ENCODE data around the gene POC1B.

The POC1B gene

GRCh38 chr12:89384807-89385206, 141.0 kb downstream of the POC1B start:
- no peak for DNase-seq (ENCODE audit: low spot score)

- no peak for DNase-seq (ENCODE audit: low spot score)
These were observed 141.6 kb downstream of the POC1B start for GRCh38 chr12:89384050-89384758.

- DNase-seq (ENCODE audit: low spot score): no peak
These were observed 142.4 kb downstream of the POC1B start for GRCh38 chr12:89383235-89384049.

GRCh38 chr12:89382328-89382727, 143.5 kb downstream of the POC1B start:
- no peak for DNase-seq (ENCODE audit: low spot score)

GRCh38 chr12:89379839-89380467, 145.9 kb downstream of the POC1B start:
- no peak for DNase-seq (ENCODE audit: low spot score)

DNA sequence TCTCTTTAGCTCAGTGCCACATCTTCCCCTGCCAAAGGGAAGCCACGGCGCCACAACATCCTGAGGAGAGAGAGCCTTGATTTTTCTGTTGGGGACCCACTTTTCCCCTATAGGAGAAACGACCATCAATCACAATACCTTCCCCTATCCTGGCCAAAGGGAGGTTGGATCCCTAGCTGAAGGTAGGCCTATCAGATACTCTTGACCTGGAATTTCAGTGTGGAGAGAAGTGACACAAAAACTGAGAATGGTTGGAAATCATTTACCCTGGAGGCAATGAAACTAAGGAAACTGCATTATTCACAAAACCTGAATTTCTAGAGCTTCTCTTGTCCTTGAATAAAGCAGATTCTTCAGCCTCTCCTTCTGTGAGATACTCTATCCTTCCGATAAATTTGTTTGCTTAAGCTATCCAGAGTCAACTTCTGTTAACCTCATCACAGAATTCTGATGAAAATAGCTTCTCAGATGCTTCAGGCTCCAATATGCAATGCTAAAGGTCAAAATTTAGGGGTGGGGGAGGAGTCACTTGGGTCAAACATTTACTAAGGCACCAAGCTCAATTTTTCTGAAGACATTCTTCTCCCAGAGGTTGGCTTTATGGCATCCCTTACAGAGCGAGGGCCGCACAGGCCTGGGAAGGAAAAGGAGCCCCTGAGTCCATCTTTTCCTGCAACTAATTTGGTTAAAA, 146.6 kb downstream of the POC1B start:
- no peak for DNase-seq (ENCODE audit: low spot score)

DNA sequence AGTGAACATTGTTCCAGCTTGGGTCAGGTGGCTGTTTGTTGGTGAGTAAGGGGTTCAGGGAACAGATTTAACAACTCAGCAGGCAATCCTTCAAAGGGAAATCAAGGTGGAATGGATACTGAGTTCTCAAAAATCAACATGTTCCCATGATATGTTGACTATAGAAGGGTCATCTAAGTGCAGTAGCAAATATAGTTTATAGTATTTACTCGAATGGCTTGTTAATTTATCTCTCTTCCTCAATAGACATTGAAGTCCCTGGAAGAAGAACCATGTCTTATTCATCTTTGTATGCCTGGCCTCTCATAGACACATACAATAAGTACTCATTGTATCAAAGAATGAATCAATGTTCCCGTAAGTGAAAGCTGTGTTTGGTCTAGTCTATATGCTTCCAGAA, 149.0 kb downstream of the POC1B start:
- no peak for DNase-seq (ENCODE audit: low spot score)

DNA sequence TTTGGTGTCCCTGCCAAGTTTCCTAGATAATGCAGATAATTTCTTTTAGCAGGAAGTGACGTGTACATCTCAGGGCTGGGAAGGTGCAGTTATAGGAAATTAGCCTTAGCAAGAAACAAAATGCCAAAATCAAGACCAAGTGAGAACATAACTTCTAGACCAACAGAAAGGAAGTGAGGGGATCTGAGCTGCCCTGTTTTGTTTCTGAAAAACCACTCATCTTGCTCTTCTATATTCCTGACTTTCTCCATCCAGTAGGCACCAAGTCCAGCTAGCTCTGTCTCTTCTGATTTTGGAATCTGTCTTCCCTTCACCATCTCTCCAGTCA, 149.7 kb downstream of the POC1B start:
- DNase-seq (ENCODE audit: low spot score): no peak

DNA sequence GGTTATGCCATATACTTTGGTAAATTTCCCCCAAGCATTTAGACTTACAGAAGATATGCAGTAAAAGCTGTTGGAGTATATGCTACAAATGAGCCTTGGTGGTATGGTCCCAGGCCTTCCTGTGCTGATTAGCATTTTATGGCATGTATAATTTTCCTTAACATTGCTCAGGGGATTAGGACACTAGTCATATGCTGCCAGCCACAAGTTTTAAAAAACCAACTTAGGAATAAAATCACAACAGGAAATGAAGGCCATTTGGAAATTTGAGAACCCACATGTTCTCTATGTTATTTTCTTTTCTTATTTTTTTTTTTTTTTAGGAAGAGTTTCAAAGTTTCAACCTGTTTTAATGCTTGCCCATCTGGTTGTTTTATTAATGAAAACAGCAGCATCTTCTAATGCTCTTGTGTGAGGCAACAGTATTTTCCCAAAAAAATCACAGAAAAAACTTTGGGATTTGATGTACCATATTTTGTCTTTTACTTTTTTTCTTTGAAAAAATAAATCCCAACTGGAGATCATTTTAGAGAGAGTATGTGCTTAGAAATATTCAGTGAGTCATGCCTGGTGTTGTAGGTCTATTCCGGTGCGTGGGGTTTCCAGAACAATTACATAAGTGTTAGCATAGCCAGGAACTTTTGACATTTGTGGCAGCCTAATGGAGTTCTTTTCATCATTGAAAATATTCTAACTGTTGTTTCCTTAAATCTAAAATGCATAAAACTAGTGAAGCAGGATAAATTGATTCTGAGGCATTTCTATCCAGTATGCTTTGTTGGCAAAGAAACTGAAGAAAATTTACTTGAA, 151.9 kb downstream of the POC1B start:
- DNase-seq (ENCODE audit: low spot score): no peak

GRCh38 chr12:89372584-89373370, 153.1 kb downstream of the POC1B start:
- DNase-seq (ENCODE audit: low spot score): no peak

DNA sequence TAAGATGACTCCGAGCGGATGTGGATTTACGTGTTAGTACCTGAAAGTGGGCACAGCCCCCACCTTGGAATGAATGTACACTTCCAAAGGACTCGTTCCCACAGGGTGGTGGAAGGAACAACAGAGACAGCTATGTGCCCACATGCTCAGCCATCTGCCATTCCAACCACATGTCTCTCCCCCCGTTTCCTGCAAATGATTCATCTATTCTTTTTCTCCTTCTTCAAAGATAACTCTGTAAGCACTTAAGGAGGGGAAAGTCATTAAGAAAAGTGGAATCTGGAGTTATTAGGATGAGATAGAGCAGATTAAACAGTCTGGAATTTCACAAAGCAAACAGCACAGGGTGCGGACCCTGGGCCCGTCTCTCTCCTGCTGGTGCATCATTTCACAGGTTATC, 155.0 kb downstream of the POC1B start:
- DNase-seq (ENCODE audit: low spot score): no peak

GRCh38 chr12:89370421-89370831, 155.4 kb downstream of the POC1B start:
- DNase-seq (ENCODE audit: low spot score): no peak
